Esophagus muscularis mucosa (tissue), 3 donors: ENCODE results near the gene AFAP1L2.

Source experiments
- CTCF ChIP-seq, 3 experiments: fragments of 200-600 bp in 2 of 3; fragments of 450-650 bp in 1 of 3; sonication (generic) in 2 of 3; IDR thresholded peaks; one replicate each; pipeline ENCODE4 v1.5.1; 2017 to 2019; ENCODE audit warnings: antibody characterized with exemption in 3 of 3, mild to moderate bottlenecking in 2 of 3, moderate library complexity in 1 of 3
- EP300 ChIP-seq: sonication (generic); formaldehyde crosslinking; IDR thresholded peaks from one replicate; pipeline ENCODE4 v1.6.1; 2017; ENCODE audit warnings: antibody characterized with exemption

DNA sequence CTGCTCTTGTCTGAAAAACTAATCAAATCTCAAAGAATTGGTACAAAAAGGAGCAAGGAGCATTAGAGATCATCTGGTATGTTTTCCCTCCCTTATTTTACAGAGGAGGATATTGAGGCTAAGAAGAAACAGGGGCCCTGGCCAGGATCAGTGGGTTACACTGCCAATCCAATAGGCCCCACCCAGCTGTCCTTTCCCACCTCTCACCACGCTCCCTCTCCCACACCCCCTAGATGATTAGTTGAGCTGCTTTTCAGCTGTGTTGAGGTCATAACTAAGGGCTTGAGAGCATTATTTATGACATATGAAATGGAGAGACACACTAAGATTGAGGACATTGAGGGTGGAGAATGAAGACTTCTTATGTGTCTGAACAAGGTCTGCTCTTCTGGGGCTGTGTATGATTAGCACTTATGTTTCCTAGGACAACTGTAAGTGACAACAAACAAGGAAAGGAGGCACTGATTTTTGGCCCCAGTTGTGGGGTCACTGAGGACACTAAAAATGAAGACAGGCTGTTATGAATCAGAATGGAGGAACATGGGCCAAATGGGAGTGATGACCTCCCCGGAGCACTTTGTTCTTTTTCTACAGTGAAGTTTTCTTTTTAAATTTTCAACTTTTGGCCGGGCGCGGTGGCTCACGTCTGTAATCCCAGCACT lies 138.8 kb downstream of the AFAP1L2 start:
- no peak for TF ChIP-seq CTCF (IDR thresholded peaks at IDR 0.05)
- TF ChIP-seq EP300 = no peak
